Measurements from ENCODE around the gene FXYD4.
"Not testable (repeated sequence)": the region's sequence is repeated elsewhere in the genome, so short reads cannot be mapped to it uniquely, and the experiment has no call there.

The FXYD4 gene

GRCh38 chr10:43419997-43420368 lies 48.5 kb downstream of the FXYD4 start:
- DNase-seq (ENCODE audit: low spot score) = no peak

GRCh38 chr10:43420369-43421200 lies 49.1 kb downstream of the FXYD4 start:
- DNase-seq (ENCODE audit: low spot score) = peak; percentile 80

GRCh38 chr10:43421201-43421507 lies 49.7 kb downstream of the FXYD4 start:
- DNase-seq (ENCODE audit: low spot score) = no peak

- no peak for DNase-seq (ENCODE audit: low spot score)
These were observed 50.1 kb downstream of the FXYD4 start for GRCh38 chr10:43421519-43421918.

- DNase-seq (ENCODE audit: low spot score) = not testable (repeated sequence)
These were observed 50.5 kb downstream of the FXYD4 start for GRCh38 chr10:43421944-43422343.

- DNase-seq (ENCODE audit: low spot score) = no peak
These were observed 53.0 kb downstream of the FXYD4 start for GRCh38 chr10:43424416-43424815.

Data from ecto neural progenitor cell (in vitro differentiated cells).